Panc1 (cell line): ENCODE results near the gene SLC27A3.

Experiments used
- CTCF ChIP-seq: fragments of 450-650 bp; IDR thresholded peaks from 2 replicates; pipeline ENCODE4 v1.5.1; 2017; ENCODE audit warnings: mild to moderate bottlenecking
- POLR2AphosphoS5 ChIP-seq: IDR thresholded peaks from 2 replicates; pipeline ENCODE4 v1.6.1; 2012; ENCODE audit warnings: mild to moderate bottlenecking, low read depth, low read length, moderate library complexity
- REST ChIP-seq, 2 experiments: IDR thresholded peaks; 2 replicates each; pipeline ENCODE4 v1.6.1; 2011 to 2012; ENCODE audit warnings: low read depth in 2 of 2, control low read depth in 1 of 2, low read length in 1 of 2, mild to moderate bottlenecking in 1 of 2, moderate library complexity in 1 of 2; ENCODE audit not compliant: insufficient read depth in 1 of 2
- SIN3A ChIP-seq: IDR thresholded peaks from 2 replicates; pipeline ENCODE4 v1.6.1; 2012; ENCODE audit warnings: low read depth, mild to moderate bottlenecking, low read length, moderate library complexity, borderline replicate concordance; ENCODE audit not compliant: insufficient read depth

GRCh38 chr1:153804112-153804511, 28.9 kb downstream of the SLC27A3 start:
- TF ChIP-seq CTCF (no peak), POLR2AphosphoS5 (no peak), SIN3A (no peak), REST (IDR thresholded peaks at IDR 0.05; ENCODE audit: insufficient read depth in 1 of 2, low read depth in 2 of 2, low read length in 1 of 2) (no peak)
